ENCODE measurements around the gene TCF15. TPM values are rescaled to one million over a fixed set of nuclear protein-coding genes. Genes with fewer than 3 reads are reported as not detected.

The TCF15 gene
- total RNA-seq: not detected

GRCh38 chr20:610130-611046 is at the start of gene TCF15:
Gene TCF15, minus strand, starts transcription at chr20:610309. Its CDS starts 72 bp downstream, at chr20:610237.

GRCh38 chr20:653110-653589 is 43.0 kb upstream of the TCF15 start, which contains the start of gene SRXN1:
Gene SRXN1, minus strand, starts transcription at chr20:653200. Its CDS starts 15 bp downstream, at chr20:653185.

Other genes starting within 250 kb of the TCF15 start
- gene TRIB3, start 229.5 kb downstream of the TCF15 start, total RNA-seq: 10 to 100 TPM; 30.9 to 31.9 TPM
- 100 to 1,000 TPM; 135 to 139 TPM for gene RBCK1, start 202.0 kb downstream of the TCF15 start, total RNA-seq
- 10 to 100 TPM; 34.9 to 35.9 TPM for gene TBC1D20, start 147.8 kb downstream of the TCF15 start, total RNA-seq
- gene CSNK2A1, start 66.5 kb downstream of the TCF15 start, total RNA-seq: 100 to 1,000 TPM; 105 to 108 TPM
- gene SRXN1, start 42.9 kb upstream of the TCF15 start, total RNA-seq: 1 to 10 TPM; 6.2 to 6.5 TPM
- gene SCRT2, start 65.5 kb upstream of the TCF15 start, total RNA-seq: not detected
- gene SLC52A3, start 158.2 kb upstream of the TCF15 start, total RNA-seq: not detected
- gene FAM110A, start 223.4 kb upstream of the TCF15 start, total RNA-seq: 10 to 100 TPM; 58.3 to 61.8 TPM